IMR-90 (cell line): ENCODE data around the gene ATP6V1F.

Experiments used
- CEBPB ChIP-seq: IDR thresholded peaks from 2 replicates; pipeline ENCODE4 v1.6.1; 2012; ENCODE audit warnings: low read depth, low read length, improper control_type of control experiment
- MAZ ChIP-seq: IDR thresholded peaks from 2 replicates; pipeline ENCODE4 v1.6.1; 2012; ENCODE audit warnings: low read depth, mild to moderate bottlenecking, low read length, improper control_type of control experiment, moderate library complexity, borderline replicate concordance
- POLR2A ChIP-seq: IDR thresholded peaks from 2 replicates; pipeline ENCODE4 v1.6.1; 2012; ENCODE audit warnings: mild to moderate bottlenecking, low read depth, low read length

DNA sequence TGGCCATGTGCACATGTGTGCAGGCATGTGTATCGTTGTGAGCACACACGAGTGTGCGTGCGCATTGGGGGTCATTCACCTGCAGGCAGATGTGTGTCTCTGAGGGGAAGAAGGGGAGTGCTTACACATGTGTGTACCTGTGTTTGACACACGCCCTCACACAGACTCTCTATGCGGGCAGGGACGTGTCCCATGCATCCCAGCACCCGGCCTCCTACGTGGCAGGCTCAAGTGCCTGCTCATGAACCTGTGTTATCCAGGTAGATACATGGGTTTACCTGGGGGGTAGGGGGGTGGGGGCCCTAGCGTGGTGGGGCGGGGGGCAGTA lies 29.2 kb downstream of the ATP6V1F start:
- TF ChIP-seq CEBPB: no peak
- TF ChIP-seq MAZ: no peak
- no peak for TF ChIP-seq POLR2A
